Astrocyte (in vitro differentiated cells and primary cell): ENCODE measurements around the gene FKBP1B. TPM values are rescaled to one million over a fixed set of nuclear protein-coding genes. Genes with fewer than 3 reads are reported as not detected.

Experiments used
- DNase-seq: peaks from one replicate; pipeline ENCODE4 v3.0.0-alpha.2; 2010; ENCODE audit warnings: low read depth
- FAIRE-seq: peaks from 2 replicates; lab custom pipeline; 2011; peaks lifted over from hg19 to GRCh38; lab: Jason Lieb, UNC
- H2AFZ ChIP-seq: 2 replicates; pipeline ENCODE4 v1.6.0; 2012; ENCODE audit warnings: low read depth, low read length, inconsistent platforms
- H3K27ac ChIP-seq: 2 replicates; pipeline ENCODE4 v1.5.1; 2011; ENCODE audit warnings: low read depth, low read length, inconsistent platforms
- H3K27me3 ChIP-seq: 2 replicates; pipeline ENCODE4 v1.6.0; 2011; ENCODE audit warnings: low read length, inconsistent platforms; ENCODE audit not compliant: insufficient read depth
- H3K36me3 ChIP-seq: 2 replicates; pipeline ENCODE4 v1.5.1; 2011; ENCODE audit warnings: low read length, inconsistent platforms; ENCODE audit not compliant: insufficient read depth
- H3K4me1 ChIP-seq: 2 replicates; pipeline ENCODE4 v1.5.1; 2011; ENCODE audit warnings: low read length, inconsistent platforms; ENCODE audit not compliant: insufficient read depth
- H3K4me2 ChIP-seq: 2 replicates; pipeline ENCODE4 v1.6.0; 2012; ENCODE audit warnings: low read length, inconsistent platforms
- H3K4me3 ChIP-seq: 2 replicates; pipeline ENCODE4 v1.5.1; 2011; ENCODE audit warnings: low read depth, mild to moderate bottlenecking, low read length, inconsistent platforms; ENCODE audit not compliant: insufficient read depth
- H3K79me2 ChIP-seq: 2 replicates; pipeline ENCODE4 v1.6.0; 2012; ENCODE audit warnings: mild to moderate bottlenecking, low read length, inconsistent platforms; ENCODE audit not compliant: insufficient read depth
- H3K9ac ChIP-seq: 2 replicates; pipeline ENCODE4 v1.6.0; 2012; ENCODE audit warnings: mild to moderate bottlenecking, low read length, inconsistent platforms
- H3K9me3 ChIP-seq: 2 replicates; pipeline ENCODE4 v1.5.1; 2012; ENCODE audit warnings: low read depth, mild to moderate bottlenecking, low read length, inconsistent platforms; ENCODE audit not compliant: insufficient read depth
- H4K20me1 ChIP-seq: 2 replicates; pipeline ENCODE4 v1.6.0; 2012; ENCODE audit warnings: low read length, inconsistent platforms; ENCODE audit not compliant: insufficient read depth
- H3K27ac Mint-ChIP-seq: one replicate; pipeline ENCODE4 v1.8.0; 2021; ENCODE audit warnings: mild to moderate bottlenecking, mixed read lengths; ENCODE audit not compliant: unreplicated experiment
- H3K27me3 Mint-ChIP-seq: one replicate; pipeline ENCODE4 v1.8.0; 2021; ENCODE audit warnings: low read depth, mixed read lengths; ENCODE audit not compliant: unreplicated experiment
- H3K36me3 Mint-ChIP-seq: one replicate; pipeline ENCODE4 v1.8.0; 2021; ENCODE audit warnings: low read depth, mixed read lengths; ENCODE audit not compliant: unreplicated experiment
- H3K4me1 Mint-ChIP-seq: one replicate; pipeline ENCODE4 v1.8.0; 2021; ENCODE audit warnings: low read depth, mixed read lengths; ENCODE audit not compliant: unreplicated experiment
- H3K4me3 Mint-ChIP-seq: one replicate; pipeline ENCODE4 v1.8.0; 2021; ENCODE audit warnings: mild to moderate bottlenecking, moderate library complexity, mixed read lengths; ENCODE audit not compliant: unreplicated experiment
- H3K9me3 Mint-ChIP-seq: one replicate; pipeline ENCODE4 v1.8.0; 2021; ENCODE audit warnings: mild to moderate bottlenecking, mixed read lengths; ENCODE audit not compliant: unreplicated experiment
- CTCF ChIP-seq: IDR thresholded peaks from 2 replicates; pipeline ENCODE4 v1.5.1; 2011; ENCODE audit warnings: low read depth, mild to moderate bottlenecking, inconsistent platforms, low read length, moderate library complexity; ENCODE audit not compliant: insufficient read depth
- EZH2 ChIP-seq: IDR thresholded peaks from 2 replicates; pipeline ENCODE4 v1.6.1; 2012; ENCODE audit warnings: mild to moderate bottlenecking, low read length, inconsistent platforms; ENCODE audit not compliant: insufficient read depth
- total RNA-seq: library from RNA; stranded (reverse); gene quantifications from 2 replicates; pipeline ENCODE4 v1.2.1, GENCODE V29; 2021

FKBP1B gene
- total RNA-seq, 1 donor from 2014 or later = 19.4 TPM

GRCh38 chr2:24084386-24085199 is 35.1 kb downstream of the FKBP1B start, which contains the start of gene TP53I3:
TSS of gene TP53I3 (minus strand) at chr2:24084834. CDS start at chr2:24084326, 508 bp downstream.
- peak within 1 kb of the TSS; percentile 87 for H3K9ac ChIP-seq
- peaks cover 13% of the 10 kb centered on the region for H3K36me3 ChIP-seq
- peaks cover 8% of the 10 kb centered on the region for H3K4me1 ChIP-seq
- H3K27ac Mint-ChIP-seq = peak within 1 kb of the TSS; percentile 90
- H4K20me1 ChIP-seq = no peaks in the 10 kb centered on the region
- peak within 1 kb of the TSS; percentile 98 for H3K4me2 ChIP-seq
- peak within 1 kb of the TSS; percentile 83 for H3K27ac ChIP-seq
- no peak for FAIRE-seq
- no peaks in the 10 kb centered on the region for H3K9me3 Mint-ChIP-seq
- H3K27me3 ChIP-seq = no peaks in the 10 kb centered on the region
- no peaks in the 10 kb centered on the region for H3K9me3 ChIP-seq
- peak; percentile 83 for DNase-seq
- peak within 1 kb of the TSS; percentile 94 for H3K4me3 Mint-ChIP-seq
- peak within 1 kb of the TSS; percentile 74 for H3K4me3 ChIP-seq
- peak within 1 kb of the TSS; percentile 95 for H2AFZ ChIP-seq
- no peaks in the 10 kb centered on the region for H3K27me3 Mint-ChIP-seq
- no peak for TF ChIP-seq EZH2
- TF ChIP-seq CTCF = peak; percentile 44
- H3K36me3 Mint-ChIP-seq = peaks cover 12% of the 10 kb centered on the region
- H3K4me1 Mint-ChIP-seq = peaks cover 5% of the 10 kb centered on the region
- peaks cover 11% of the 10 kb centered on the region for H3K79me2 ChIP-seq

GRCh38 chr2:24085200-24085489 is 35.6 kb downstream of the FKBP1B start:
- peak overlapping the region; percentile 98 for H3K4me2 ChIP-seq
- peak overlapping the region; percentile 87 for H3K9ac ChIP-seq
- peaks cover 8% of the 10 kb centered on the region for H3K4me1 ChIP-seq
- H3K36me3 ChIP-seq = peaks cover 13% of the 10 kb centered on the region
- Mint-ChIP-seq H3K27ac (peak overlapping the region; percentile 20), H3K9me3 (no peaks in the 10 kb centered on the region), H3K36me3 (peaks cover 10% of the 10 kb centered on the region), H3K4me3 (peak overlapping the region; percentile 87), H3K4me1 (peaks cover 5% of the 10 kb centered on the region), H3K27me3 (no peaks in the 10 kb centered on the region)
- peak overlapping the region; percentile 83 for H3K27ac ChIP-seq
- H3K79me2 ChIP-seq = peaks cover 11% of the 10 kb centered on the region
- no peaks in the 10 kb centered on the region for H3K9me3 ChIP-seq
- FAIRE-seq = no peak
- TF ChIP-seq EZH2 (no peak), CTCF (no peak)
- no peaks in the 10 kb centered on the region for H3K27me3 ChIP-seq
- H2AFZ ChIP-seq = peak overlapping the region; percentile 95
- peak overlapping the region; percentile 74 for H3K4me3 ChIP-seq
- DNase-seq = no peak
- H4K20me1 ChIP-seq = no peaks in the 10 kb centered on the region

- no peak overlapping the region for H3K9ac ChIP-seq
- FAIRE-seq (no peak), DNase-seq (no peak)
- no peaks in the 10 kb centered on the region for H3K9me3 Mint-ChIP-seq
- no peak overlapping the region for H2AFZ ChIP-seq
- no peak overlapping the region for H3K27ac ChIP-seq
- no peak overlapping the region for H3K27ac Mint-ChIP-seq
- no peaks in the 10 kb centered on the region for H3K27me3 ChIP-seq
- peaks cover 10% of the 10 kb centered on the region for H3K36me3 Mint-ChIP-seq
- no peaks in the 10 kb centered on the region for H3K9me3 ChIP-seq
- no peak overlapping the region for H3K4me3 ChIP-seq
- no peaks in the 10 kb centered on the region for H4K20me1 ChIP-seq
- TF ChIP-seq EZH2 = no peak
- no peak for TF ChIP-seq CTCF
- no peaks in the 10 kb centered on the region for H3K27me3 Mint-ChIP-seq
- H3K4me1 ChIP-seq = peaks cover 8% of the 10 kb centered on the region
- no peak overlapping the region for H3K4me3 Mint-ChIP-seq
- peaks cover 4% of the 10 kb centered on the region for H3K4me1 Mint-ChIP-seq
- H3K79me2 ChIP-seq = peaks cover 11% of the 10 kb centered on the region
- H3K36me3 ChIP-seq = peaks cover 8% of the 10 kb centered on the region
- no peak overlapping the region for H3K4me2 ChIP-seq
Measured at GRCh38 chr2:24086241-24086640, 36.7 kb downstream of the FKBP1B start.
